Colonic mucosa (tissue), 4 donors: ENCODE data around the gene MAN1B1. TPM values are rescaled to one million over a fixed set of nuclear protein-coding genes. Genes with fewer than 3 reads are reported as not detected.

ENCODE experiments used
- DNase-seq: peaks from one replicate; pipeline ENCODE4 v3.0.0-alpha.2; 2020
- H3K27ac ChIP-seq: fragments of 200-600 bp; one replicate; pipeline ENCODE4 v1.8.0; 2021
- H3K27me3 ChIP-seq: fragments of 200-600 bp; one replicate; pipeline ENCODE4 v1.8.0; 2021
- H3K36me3 ChIP-seq: fragments of 200-600 bp; one replicate; pipeline ENCODE4 v1.8.0; 2021
- H3K4me1 ChIP-seq: fragments of 200-600 bp; one replicate; pipeline ENCODE4 v1.8.0; 2021; ENCODE audit warnings: mild to moderate bottlenecking
- H3K4me3 ChIP-seq: fragments of 200-600 bp; one replicate; pipeline ENCODE4 v1.8.0; 2021
- H3K9ac ChIP-seq, 2 donors: one replicate each; pipeline ENCODE4 v1.7.0; 2013; ENCODE audit warnings: control low read depth in 2 of 2, low read depth in 2 of 2, low read length in 2 of 2
- H3K9me3 ChIP-seq: fragments of 200-600 bp; one replicate; pipeline ENCODE4 v1.8.0; 2021
- CTCF ChIP-seq: fragments of 200-600 bp; IDR thresholded peaks from one replicate; pipeline ENCODE4 v1.8.0; 2022; ENCODE audit warnings: antibody characterized with exemption, mild to moderate bottlenecking
- intact Hi-C: fragments of 100-400 bp; cut with DNase I; formaldehyde crosslinking; loops from one replicate; pipeline ENCODE4 v1.14.1; 2022
- total RNA-seq, 2 donors: library from RNA; stranded (reverse); fragmentation: NEBNext Ultra II Directional in 1 of 2; extraction: Animal tissue kit (Norgen Biotek cat#: 25700) in 1 of 2; gene quantifications; one replicate each; pipeline ENCODE4 v1.2.1, GENCODE V29; 2021
- donor health status: healthy.
- donor health status: DM: no; HTN: no; CAD: no.
- donor health status: DM: no; HTN: no; CAD: no.

The MAN1B1 gene
- total RNA-seq, 2 donors from 2014 or later = 43.5 to 52.6 TPM

DNA sequence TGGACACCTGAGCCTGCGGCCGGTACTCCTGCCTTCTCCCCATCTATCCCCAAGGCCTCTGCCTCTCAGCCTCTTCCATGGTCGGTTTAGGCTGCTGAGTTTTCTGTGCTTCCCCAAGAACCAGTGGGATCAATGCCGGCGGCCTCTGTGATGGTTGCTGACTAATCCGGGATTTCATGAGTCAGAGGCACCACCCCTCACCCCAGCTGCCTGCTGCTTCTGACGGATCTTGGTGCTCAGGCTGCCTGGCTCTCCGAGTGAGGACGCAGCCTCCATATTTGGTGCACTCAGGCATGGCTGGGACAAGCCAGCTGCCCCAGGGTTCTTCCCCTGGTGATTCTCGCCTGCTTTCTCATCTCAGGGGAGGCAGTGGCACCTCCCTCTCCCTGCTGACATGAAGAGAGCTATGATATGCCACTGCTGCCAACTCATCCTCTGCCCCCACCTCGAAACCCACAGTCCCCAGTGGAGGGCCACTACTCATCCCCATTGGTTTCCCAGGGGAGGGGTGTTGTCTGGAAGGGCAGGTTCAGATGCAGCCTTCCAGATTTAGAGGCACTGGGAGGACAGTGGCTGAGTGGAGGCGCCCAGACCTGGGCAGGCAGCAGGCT lies 3.3 kb upstream of the MAN1B1 start:
- Histone ChIP-seq H3K9me3 (no peaks in the 10 kb centered on the region), H3K4me3 (no peak overlapping the region), H3K27me3 (no peaks in the 10 kb centered on the region), H3K27ac (peak overlapping the region; percentile 27), H3K9ac (no peak overlapping the region), H3K36me3 (no peaks in the 10 kb centered on the region), H3K4me1 (peaks cover 12% of the 10 kb centered on the region)
- intact Hi-C loops = no loop called here
- DNase-seq = no peak
- no peak for TF ChIP-seq CTCF

DNA sequence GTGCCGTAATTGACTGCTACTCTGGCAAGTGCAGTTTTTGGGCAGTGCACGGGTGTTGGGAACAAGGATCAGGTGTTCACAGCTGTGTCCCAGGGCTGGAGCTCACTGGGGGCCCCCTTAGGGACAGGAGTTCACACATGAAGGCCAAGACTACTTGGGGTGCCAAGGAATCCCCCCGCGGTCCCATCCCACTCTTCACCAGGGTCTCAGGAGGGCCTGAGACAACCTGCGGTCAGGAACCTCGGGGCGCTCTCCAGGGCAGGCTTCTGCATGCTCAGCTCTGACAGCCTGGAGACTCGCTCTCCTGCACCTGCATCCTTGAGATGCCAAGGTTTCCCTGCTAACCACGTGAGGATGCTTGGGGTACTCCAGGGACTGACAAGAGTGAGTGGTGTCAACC lies 2.3 kb upstream of the MAN1B1 start:
- H3K27me3 ChIP-seq = no peaks in the 10 kb centered on the region
- no peak overlapping the region for H3K9ac ChIP-seq
- no peaks in the 10 kb centered on the region for H3K9me3 ChIP-seq
- H3K36me3 ChIP-seq = no peaks in the 10 kb centered on the region
- H3K4me3 ChIP-seq = no peak overlapping the region
- no peak for TF ChIP-seq CTCF
- peaks cover 7% of the 10 kb centered on the region for H3K4me1 ChIP-seq
- no peak overlapping the region for H3K27ac ChIP-seq
- no peak for DNase-seq
- intact Hi-C loops = no loop called here

- TF ChIP-seq CTCF = no peak
- H3K4me3 ChIP-seq = peak overlapping the region; percentile 90
- H3K36me3 ChIP-seq = no peaks in the 10 kb centered on the region
- H3K27me3 ChIP-seq = no peaks in the 10 kb centered on the region
- peak overlapping the region; percentile 76 to 87 for H3K9ac ChIP-seq
- no peaks in the 10 kb centered on the region for H3K9me3 ChIP-seq
- intact Hi-C loops = no loop called here
- peaks cover 7% of the 10 kb centered on the region for H3K4me1 ChIP-seq
- H3K27ac ChIP-seq = peak overlapping the region; percentile 94
- DNase-seq = peak; percentile 57
Measured at GRCh38 chr9:137085920-137086530, 760 bp upstream of the MAN1B1 start.

GRCh38 chr9:137087409-137087925 lies 682 bp downstream of the MAN1B1 start:
- Histone ChIP-seq H3K4me3 (peak overlapping the region; percentile 90), H3K9ac (peak overlapping the region; percentile 84 to 93), H3K4me1 (peaks cover 7% of the 10 kb centered on the region), H3K36me3 (no peaks in the 10 kb centered on the region), H3K27ac (peak overlapping the region; percentile 94), H3K9me3 (no peaks in the 10 kb centered on the region), H3K27me3 (no peaks in the 10 kb centered on the region)
- TF ChIP-seq CTCF = no peak
- no peak for DNase-seq
- intact Hi-C loops = no loop called here

- H3K27ac ChIP-seq = no peak overlapping the region
- no peak for TF ChIP-seq CTCF
- DNase-seq = no peak
- peaks cover 7% of the 10 kb centered on the region for H3K4me1 ChIP-seq
- intact Hi-C loops = no loop called here
- H3K27me3 ChIP-seq = no peaks in the 10 kb centered on the region
- no peak overlapping the region for H3K4me3 ChIP-seq
- H3K36me3 ChIP-seq = no peaks in the 10 kb centered on the region
- no peak overlapping the region for H3K9ac ChIP-seq
- no peaks in the 10 kb centered on the region for H3K9me3 ChIP-seq
Measured at GRCh38 chr9:137088121-137088520, 1.3 kb downstream of the MAN1B1 start.
